Activated CD4-positive, alpha-beta T cell treated with anti-CD3 and anti-CD28 coated beads, Interleukin-2, amount 50 U/mL, for 16 hours (primary cell): ENCODE data around the gene SULT1A1.
"Not testable (repeated sequence)": the region's sequence is repeated elsewhere in the genome, so short reads cannot be mapped to it uniquely, and the experiment has no call there.

Source experiments
- DNase-seq: peaks from one replicate; pipeline ENCODE4 v3.0.0-alpha.2; 2020

SULT1A1 gene

DNA sequence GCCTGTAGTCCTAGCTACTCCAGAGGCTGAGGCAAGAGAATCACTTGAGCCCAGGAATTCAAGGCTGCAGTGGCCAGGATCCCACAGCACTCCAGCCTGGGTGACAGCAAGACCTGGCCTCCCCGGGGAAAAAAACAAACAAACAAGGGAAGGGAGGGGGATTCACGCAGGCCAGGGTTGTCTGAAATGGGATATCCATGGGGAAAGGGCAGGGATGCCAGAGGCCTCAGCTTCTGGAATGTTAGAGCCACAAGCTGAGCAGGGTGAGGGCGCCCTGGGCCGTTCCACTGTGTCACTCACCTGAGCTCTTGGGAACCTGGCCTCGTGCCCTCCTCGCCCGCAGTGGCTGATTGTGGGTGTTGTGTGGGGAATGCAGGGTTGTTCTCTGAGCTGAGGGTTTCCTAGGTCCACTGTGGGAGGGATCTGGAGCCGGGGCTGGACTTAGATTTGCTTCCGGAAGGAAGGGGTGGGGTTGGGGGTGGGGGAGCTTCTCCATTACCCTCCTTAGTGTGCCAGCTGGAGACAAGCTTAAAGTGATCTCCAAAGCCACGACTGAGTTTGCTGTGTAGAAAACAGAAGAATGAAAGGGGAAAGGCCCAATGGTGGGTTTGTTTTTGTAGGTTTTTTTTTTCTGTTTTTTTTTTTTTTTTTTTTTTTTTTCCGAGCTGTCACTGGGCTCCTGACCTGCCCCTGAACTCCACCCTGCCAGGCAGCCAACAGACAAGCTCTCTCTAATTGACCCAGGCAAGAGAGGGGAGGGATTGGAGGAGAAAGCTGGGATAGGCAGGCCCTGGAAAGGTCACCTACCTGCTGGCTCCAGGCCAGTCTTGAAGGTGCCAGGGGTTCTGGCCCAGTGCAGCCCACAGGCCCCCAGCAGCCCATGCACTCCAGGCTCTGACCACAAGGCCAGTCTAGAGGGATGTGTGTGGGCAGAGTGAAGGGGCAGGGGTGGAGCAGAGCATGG is at the start of gene SULT1A1:
TSS of gene SULT1A1 (minus strand) at position 414 of the 964 bp plus-strand sequence. CDS start 1,189 bp downstream, outside the sequence.
- no peak for DNase-seq

DNA sequence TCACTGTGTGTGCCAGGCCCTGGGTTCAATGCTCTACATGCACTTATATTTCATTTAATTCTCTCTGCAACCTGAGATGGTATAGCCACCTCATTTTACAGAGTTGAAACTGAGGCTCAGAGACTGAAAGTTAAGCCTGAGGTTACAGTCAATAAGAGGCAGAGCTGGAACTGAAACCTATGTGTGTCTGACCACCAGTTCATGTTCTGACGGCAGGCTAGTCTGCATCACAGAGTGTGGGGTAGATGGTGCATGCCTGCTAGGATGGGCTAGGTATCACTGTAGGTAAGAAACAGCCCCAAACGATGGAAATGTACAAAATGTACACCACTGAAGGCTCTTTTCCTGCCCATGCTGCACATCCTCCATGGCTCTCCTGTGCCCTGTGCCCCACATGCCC is 30.1 kb upstream of the SULT1A1 start:
- DNase-seq, result peak; percentile 43

DNA sequence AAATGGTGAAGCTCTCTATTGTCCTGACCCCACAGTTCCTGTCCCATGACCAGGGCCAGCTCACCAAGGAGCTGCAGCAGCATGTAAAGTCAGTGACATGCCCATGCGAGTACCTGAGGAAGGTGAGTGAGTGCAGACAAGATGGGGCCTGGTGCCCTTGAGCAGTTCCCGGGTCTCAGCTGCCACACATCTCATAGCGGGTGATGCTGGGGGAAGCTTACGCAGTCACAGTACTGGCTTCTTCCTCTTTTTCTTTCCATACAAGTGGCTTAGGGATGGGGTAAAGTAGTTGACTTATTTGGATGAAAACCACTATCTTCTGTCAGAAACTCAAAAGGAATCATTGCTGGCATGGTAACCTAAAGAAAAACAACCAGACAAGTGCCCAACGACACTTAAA is 28.5 kb upstream of the SULT1A1 start:
- DNase-seq, result not testable (repeated sequence)

DNA sequence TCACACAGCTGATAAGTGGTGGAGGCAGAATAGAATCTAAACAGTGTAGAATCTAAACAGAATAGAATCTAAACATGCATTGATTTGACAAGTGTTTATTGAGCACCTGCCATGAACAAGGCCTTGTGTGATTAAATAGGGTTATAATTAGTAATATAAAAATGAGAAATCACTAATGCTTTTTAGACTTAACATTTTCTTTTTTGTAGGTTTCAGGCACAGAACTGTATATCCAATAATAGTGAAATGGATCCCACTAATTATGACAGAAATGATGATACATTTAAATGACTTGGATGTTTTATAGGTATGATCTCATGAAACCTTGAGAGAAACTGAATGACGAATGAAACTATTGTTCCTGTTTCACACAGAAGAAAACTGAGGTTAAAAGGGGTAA is 27.9 kb upstream of the SULT1A1 start, which contains the start of gene NPIPB8:
TSS of gene NPIPB8 (plus strand) at position 301 of the 400 bp plus-strand sequence. CDS start 296 bp downstream, outside the sequence.
- DNase-seq, result not testable (repeated sequence)

DNA sequence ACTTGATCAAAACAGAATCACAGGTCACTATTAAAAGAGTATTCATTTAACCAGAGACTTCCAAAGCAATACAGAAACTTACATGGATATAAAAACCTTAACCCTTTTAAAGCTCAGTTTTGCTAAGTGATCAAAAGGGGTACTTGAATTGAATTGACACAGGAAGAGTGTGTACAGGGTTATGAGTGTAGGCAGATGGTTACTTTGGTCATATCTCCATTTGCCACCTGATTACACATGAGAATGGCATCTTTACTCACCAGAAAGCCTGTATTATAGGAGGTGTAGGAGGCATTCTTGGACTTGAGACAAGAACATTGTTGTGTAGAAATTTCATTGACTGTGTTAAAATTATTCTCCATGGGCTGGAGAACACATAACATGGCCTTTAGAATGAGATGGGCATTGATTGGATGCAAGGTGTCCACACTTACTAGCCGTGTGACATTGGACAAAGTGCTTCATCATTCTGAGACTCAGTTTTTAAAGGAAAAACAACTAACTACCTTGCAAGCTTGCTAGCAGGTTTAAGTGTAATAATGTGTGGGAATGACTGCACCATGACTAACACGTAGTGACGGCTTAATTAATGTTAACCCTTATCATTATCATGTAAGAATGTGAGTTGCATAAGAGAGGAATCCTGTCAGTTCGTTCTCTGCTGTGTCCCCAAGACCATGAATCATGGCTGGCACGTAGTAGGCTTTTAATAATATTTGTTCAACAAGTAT is 26.4 kb upstream of the SULT1A1 start:
- DNase-seq, result not testable (repeated sequence)

DNA sequence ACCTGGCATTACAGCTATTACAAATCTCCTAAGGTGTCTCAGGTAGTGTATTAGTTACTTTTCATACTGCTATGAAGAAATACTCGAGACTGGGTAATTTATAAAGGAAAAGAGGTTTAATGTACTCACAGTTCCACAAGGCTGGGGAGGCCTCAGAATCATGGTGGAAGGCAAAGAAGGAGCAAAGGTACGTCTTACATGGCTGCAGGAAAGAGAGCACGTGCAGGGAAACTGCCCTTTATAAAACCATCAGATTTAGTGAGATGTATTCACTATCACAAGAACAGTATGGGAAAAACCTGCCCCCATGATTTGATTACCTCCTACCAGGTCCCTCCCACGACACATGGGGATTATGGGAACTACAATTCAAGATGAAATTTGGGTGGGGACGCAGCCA is 21.1 kb upstream of the SULT1A1 start:
- DNase-seq, result not testable (repeated sequence)

DNA sequence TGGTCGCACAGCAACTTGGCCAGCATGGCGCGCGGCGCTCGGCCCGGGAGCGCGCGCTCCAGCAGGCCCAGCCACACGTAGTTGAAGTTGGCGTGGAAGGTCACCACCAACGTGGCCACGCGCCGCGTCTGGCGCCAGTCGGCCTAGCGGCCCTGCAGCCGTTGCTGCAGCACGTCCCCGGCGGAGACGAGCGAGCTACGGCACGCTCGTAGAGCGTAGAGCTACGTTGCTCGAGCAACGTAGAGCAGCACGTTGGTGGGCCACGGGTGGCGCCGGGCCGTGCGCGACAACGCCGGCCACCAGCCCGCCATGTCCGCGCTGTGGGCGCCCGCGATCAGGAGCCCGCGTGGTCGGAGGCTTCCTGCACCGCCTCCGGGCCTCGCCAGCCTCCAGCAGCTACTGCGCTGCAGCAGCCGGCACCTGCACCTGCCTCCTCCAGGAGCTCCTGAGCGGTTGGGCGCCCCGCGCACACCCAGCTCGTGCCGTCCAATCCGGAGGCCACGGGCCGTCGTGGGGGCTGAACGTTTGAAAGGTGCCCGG is 13.4 kb upstream of the SULT1A1 start:
- peak; percentile 68 for DNase-seq

DNA sequence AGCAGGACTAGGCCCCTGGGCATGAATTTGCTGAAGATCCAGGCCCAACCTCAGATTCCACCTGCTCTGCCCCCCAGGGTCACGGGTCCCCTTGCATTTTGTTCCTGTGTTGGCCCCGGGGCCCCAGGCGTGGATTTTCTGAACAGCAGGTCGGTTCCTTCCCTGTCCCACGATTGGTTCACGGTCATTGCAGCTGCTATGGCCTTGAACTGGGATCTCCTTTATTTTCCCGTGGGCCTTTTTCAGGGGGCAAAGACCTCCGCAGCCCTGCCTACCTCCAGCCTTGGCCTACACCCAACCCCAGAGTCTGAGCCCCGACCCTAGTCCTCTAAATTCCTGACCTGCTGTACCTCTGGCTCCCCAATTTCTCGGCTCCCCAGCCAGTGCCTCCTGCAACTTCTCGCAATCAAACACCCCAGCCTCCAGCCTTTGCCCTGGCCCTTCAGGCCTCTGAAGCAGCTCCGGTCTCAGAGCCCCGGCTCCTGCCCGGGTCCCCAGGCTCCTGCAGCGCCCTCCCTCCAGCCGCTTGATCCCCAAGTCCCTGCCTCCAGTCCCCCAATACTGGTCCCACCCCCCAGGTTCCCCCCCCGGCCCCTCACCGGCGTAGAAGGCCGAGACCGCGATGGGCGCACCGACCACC is 12.8 kb upstream of the SULT1A1 start:
- DNase-seq, result not testable (repeated sequence)

DNA sequence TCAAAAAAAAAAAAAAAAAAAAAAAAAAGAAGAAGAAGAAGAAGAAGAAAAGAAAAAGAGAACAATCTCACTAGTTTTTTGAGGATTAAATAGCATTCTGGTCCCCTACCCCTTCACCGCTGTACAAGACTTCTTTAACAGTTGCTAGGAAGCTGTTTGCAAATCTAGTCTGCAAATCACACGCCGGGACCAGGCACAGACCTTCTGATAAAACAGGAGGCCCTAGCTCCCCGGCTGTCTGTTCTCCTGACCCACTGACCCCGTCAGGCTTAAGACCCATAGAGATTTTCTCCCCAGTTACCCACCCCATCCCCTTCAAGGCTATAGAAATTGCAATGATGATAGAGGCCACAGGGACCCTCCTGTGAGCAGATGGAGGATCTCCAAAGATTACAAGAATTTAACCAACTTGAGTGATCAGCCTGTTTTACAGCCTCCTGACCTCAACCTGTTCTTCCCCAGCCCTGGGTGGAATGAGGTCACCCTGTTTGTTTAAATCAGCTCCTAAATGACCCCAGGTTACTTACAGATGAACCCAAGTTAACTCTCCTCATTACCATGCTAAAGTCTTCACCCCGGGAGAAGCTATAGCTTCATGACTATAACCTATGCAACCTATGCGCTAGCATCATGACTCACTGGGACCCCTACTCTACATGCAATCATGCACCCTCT is 11.8 kb upstream of the SULT1A1 start:
- no peak for DNase-seq

DNA sequence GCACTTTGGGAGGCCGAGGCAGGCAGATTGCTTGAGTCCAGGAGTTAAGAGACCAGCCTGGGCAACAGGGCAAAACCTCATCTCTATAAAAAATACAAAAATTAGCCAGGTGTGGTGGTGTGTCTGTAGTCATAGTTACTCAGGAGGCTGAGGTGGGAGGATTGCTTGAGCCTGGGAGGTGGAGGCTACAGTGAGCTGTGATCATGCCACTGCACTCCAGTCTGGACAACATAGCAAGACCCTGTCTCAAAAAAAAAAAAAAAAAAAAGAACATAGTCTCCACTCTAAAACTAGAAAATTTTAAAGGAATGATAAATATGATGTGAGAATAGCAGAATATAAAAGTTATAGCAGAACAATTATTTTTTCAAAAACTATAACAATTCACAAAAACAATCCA is 10.5 kb upstream of the SULT1A1 start:
- not testable (repeated sequence) for DNase-seq

DNA sequence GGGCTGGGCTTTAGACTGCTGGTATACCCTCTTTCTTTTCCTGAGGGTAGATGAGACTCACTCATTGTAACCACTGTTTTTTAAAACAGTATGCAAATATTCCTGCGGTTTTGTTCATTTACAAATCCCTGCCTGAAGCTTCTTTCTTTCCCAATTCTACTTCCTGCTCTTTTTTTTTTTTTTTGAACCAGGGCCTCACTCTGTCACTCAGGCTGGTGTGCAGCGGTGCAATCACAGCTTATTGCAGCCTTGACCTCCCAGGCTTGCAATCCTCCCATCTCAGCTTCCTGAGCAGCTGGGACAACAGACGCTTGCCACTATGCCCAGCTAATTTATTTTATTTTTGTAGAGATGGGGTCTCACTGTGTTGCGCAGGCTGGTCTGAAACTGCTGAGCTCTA is 8.0 kb upstream of the SULT1A1 start:
- DNase-seq, result no peak

DNA sequence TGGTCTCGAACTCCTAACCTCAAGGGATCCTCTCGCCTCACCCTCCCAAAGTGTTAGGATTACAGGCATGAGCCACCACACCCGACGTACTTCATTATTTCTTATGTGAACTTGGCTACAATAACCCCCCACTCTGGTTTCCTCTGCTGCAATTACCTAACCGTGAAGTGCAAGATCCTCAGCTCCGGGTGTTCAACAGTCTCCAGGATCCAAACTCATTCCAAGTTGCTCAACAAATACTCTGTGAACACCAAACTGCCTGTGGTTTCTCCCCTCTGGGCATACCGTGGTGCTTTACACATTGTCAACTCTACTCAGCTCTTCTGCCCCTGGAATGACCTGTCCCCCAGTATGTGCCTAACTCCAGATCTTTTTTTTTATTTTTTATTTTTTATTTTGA is 6.8 kb upstream of the SULT1A1 start:
- no peak for DNase-seq

DNA sequence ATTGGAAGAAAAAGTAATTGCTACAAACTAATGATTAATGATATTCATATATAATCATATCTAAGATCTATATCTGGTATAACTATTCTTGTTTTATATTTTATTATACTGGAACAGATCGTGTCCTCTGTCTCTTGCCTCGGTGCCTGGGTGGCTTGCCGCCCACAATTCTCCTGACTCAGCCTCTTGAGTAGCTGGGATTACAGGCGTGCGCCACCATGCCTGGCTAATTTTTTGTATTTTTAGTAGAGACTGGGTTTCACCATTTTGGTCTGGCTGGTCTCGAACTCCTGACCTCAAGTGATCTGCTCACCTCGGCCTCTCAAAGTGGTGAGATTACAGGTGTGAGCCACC is 6.4 kb upstream of the SULT1A1 start:
- not testable (repeated sequence) for DNase-seq

DNA sequence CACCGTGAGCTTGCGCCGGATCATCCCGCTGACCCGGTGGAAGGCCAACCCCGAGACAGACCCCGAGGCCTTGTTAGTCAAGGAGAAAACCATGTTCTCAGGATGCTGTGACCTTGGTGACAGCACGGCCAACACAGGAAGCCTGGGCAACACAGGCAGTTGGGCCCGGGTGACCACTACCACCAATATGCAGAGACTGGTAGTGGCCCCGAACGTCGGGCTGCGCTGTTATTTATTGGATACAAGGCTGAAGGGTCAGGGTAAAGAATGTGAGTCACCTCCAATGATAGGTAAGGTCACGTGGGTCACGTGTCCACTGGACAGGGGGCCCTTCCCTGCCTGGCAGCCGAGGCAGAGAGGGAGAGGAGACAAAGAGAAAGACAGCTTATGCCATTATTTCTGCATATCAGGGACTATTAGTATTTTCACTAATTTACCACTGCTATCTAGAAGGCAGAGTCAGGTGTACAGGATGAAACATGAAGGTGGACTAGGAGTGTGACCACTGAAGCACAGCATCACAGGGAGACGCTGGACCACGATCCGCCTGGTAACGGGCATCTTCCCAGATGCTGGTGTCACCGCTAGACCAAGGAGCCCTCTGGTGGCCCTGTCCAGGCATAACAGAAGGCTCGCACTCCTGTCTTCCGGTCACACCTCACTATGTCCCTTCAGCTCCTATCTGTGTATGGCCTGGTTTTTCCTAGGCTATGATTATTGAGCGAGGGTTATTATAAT is 5.8 kb upstream of the SULT1A1 start:
- DNase-seq, result peak; percentile 35

DNA sequence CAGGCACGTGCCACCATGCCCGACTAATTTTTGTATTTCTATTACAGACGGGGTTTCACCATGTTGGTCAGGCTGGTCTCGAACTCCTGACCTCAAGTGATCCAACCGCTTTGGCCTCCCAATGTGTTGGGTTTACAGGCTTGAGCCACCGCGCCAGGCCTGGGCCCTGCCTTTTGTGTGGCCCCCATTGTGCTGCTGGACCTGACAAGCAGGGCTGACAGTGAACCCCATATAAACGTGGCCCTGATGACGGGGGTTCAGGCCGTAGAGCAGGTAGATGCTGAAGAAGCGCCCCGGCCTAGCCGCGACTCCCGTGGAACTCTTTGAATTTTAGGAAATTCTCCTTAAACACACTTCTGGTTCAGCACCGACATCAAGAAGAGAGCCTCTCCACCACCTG is 4.7 kb upstream of the SULT1A1 start:
- DNase-seq, result not testable (repeated sequence)

DNA sequence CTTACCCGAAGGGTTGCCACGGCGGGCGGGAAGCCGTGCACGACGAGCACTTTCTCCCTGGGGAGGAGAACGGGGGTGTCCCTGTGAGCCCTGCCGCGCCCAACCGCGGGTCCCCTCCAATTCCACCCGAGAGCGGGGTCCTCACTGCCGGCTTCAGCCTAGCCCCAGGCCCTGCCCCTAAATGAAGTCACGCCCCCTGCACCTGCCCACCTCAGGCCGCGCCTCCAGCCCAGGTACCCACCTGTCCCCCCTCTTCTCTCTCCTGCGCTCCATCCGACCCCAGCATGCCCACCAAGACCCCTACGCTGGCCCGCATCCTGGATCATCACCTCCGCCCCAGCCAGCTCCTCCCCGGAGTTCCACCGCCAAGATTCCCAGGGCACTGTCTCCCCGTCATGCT is 4.1 kb upstream of the SULT1A1 start:
- DNase-seq, result not testable (repeated sequence)

DNA sequence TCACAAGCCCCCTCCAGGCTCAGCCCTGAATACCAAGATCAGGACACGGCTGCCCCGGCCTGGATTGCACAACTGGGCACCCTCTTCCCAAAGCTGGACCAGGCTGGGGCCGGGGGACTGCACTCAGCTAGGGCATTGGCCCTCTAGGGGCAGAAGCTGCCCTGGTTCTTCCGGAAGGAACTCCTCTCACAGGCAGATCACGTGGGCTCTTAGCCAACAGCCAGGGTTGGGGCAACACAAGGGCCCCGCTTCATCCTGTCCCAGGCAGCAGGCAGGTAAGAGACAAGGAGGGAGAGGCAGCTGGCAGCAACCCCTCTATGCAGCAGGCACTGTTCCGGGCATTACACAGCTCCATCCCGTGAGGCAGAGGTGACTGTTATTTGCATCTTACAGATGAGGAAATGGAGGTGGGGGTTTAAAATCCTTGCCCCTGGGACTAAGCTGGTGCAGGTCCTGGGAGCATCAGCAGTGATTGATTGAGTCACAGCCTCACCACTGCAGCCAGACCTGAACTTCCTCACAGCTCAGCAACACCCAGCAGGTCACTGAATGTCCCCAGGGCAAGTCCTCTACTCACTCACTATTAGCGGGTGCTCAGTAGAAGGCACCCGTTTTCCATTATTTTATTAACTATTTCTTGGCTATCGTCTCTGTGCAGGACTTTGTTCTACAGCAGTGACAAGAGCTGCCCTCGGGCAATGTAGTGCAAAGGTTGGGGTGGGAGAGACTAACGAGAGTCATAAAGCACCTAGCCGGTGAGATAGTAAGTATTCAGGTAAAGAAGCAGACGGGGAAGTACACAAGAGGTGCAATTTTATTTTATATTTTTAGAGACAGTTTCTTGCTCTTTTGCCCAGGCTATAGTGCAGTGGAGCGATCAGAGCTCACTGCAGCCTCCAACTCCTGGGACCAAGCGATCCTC is 2.8 kb upstream of the SULT1A1 start:
- not testable (repeated sequence) for DNase-seq

DNA sequence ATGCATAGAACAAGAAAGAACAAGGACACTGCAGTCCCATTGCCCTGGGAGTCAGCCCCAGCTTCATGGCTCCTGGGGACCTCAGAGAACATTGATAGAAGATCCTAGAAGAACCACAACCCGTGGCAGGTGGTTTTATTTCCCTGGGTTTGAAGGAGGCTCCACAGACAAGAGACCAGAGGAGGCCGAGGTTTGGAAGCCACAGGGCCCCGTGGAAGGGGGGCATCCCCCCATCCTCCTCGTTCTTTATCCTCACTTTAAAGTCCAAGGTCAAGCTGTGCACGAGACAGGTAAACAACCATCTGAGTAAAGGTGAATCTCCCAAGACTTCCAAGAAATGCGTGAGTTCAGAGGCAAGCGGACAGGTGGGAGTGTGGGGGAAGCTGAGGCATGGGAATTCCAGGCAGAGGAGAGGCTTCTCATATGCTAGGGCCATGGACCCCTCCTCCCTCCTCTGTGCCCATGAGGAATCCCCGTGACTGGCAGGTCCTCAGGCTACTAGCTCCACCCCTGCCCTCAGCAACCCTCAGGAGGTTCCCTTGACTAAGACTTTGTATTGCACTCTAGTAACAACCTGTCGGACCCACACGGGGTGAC is 849 bp upstream of the SULT1A1 start:
- DNase-seq, result no peak

DNA sequence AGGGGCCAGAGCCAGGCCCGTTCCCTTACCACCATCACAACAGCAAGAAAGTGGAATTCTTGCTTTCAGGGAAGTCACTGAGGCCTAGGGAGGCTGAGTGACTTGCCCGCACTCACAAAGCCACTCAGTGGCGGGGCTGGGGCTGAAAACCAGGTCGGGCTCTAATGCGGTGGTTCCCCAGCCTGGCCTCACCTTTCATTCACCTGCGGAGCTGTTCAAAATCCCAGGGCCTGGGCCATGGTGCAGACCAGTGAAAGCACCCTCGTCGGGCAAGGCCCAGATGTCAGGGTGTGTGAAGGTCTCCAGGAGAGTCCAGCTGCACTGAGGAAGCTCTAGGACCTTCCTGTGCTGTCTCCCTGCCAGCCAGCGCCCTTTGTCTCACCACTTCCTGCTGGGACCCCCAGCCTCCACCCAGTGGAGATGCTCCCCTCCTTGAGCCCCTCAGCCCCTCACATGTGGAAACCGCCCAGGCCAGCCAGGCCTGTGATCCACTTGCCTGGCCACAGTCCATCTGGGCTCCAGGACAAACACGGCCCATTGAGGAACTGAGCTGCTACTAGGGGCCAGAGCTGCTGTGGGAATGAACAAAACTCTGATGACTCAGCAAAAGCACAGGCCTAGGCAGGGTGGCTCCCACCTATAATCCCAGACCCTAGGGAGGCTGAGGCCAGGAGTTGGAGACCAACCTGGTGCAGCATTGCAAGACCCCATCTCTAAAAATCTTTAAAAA is 812 bp downstream of the SULT1A1 start:
- DNase-seq, result not testable (repeated sequence)

DNA sequence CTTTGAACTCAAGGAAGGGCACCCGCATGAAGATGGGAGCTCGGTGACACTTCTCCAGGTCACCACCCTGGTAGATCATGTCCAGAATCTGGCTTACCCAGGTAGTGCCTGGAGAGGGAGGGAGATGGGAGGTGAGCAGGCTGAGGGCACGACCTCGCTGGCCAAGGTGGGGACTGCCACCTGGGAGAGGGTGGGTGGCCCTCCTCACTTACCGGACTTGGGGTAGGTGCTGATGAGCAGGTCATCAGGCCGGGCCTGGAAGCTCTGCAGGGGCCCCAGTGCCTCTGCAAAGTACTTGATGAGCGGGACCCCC is 1.4 kb downstream of the SULT1A1 start:
- DNase-seq, result not testable (repeated sequence)
